ENCODE measurements around the gene LNP1. TPM values are rescaled to one million over a fixed set of nuclear protein-coding genes. Genes with fewer than 3 reads are reported as not detected.

Gene LNP1
- total RNA-seq, 1 donor from 2014 or later: 2.4 TPM

- peak overlapping the region; percentile 96 for H3K4me3 Mint-ChIP-seq
- H3K27me3 Mint-ChIP-seq: no peaks in the 10 kb centered on the region
- no peak overlapping the region for H3K27ac Mint-ChIP-seq
- ChIA-PET POLR2A (interaction anchor here (0.6 to 2.8 kb wide), 5 partner anchors 8 to 310 kb away, joined by 4 to 25 read pairs (median 6); partner anchors contain the start of genes NIT2 and TFG), CTCF (interaction anchor here (1.4 kb wide), 1 partner anchor 10 kb away, joined by 3 read pairs; no protein-coding TSS in a partner anchor)
- H3K4me1 Mint-ChIP-seq: peaks cover 61% of the 10 kb centered on the region
- no peak for TF ChIP-seq CTCF (IDR thresholded peaks at IDR 0.05)
- intact Hi-C loops (cut with micrococcal nuclease): loop anchor here (2.0 to 5.0 kb wide), 9 partner anchors 93 to 1877 kb away; partner anchors contain the start of genes CLDND1, DCBLD2, SENP7 and TMEM45A
- no peaks in the 10 kb centered on the region for H3K9me3 Mint-ChIP-seq
- ATAC-seq (ENCODE audit: low read depth) (no peak), DNase-seq (no peak)
- peaks cover 13% of the 10 kb centered on the region for H3K36me3 Mint-ChIP-seq (ENCODE audit: low read depth)
Measured at GRCh38 chr3:100399341-100400071, 1.8 kb upstream of the LNP1 start.

GRCh38 chr3:100400419-100400779, 940 bp upstream of the LNP1 start:
- H3K27me3 Mint-ChIP-seq: no peaks in the 10 kb centered on the region
- ATAC-seq (ENCODE audit: low read depth): no peak
- H3K27ac Mint-ChIP-seq: peak overlapping the region; percentile 95
- peaks cover 11% of the 10 kb centered on the region for H3K36me3 Mint-ChIP-seq (ENCODE audit: low read depth)
- no peak for DNase-seq
- peaks cover 62% of the 10 kb centered on the region for H3K4me1 Mint-ChIP-seq
- no peaks in the 10 kb centered on the region for H3K9me3 Mint-ChIP-seq
- H3K4me3 Mint-ChIP-seq: peak overlapping the region; percentile 96
- no peak for TF ChIP-seq CTCF (IDR thresholded peaks at IDR 0.05)
- intact Hi-C loops (cut with micrococcal nuclease): loop anchor here (2.0 to 5.0 kb wide), 9 partner anchors 92 to 1878 kb away; partner anchors contain the start of genes CLDND1, DCBLD2, SENP7 and TMEM45A
- CTCF ChIA-PET: interaction anchor here (1.4 to 1.7 kb wide), 2 partner anchors 11 to 146 kb away, joined by 3 read pairs; no protein-coding TSS in a partner anchor
- POLR2A ChIA-PET: interaction anchor here (0.5 to 2.8 kb wide), 10 partner anchors 9 to 1173 kb away, joined by 3 to 25 read pairs (median 7); partner anchors contain the start of genes CMSS1, NIT2, PCNP and TBC1D23

GRCh38 chr3:100401674-100402041, 319 bp downstream of the LNP1 start:
- no peak for DNase-seq
- intact Hi-C loops (cut with micrococcal nuclease): loop anchor here (1.0 to 5.0 kb wide), 16 partner anchors 67 to 1879 kb away; partner anchors contain the start of genes CLDND1, CMSS1, CPOX and DCBLD2
- CTCF ChIA-PET: interaction anchor here (1.5 to 2.0 kb wide), 3 partner anchors 147 to 570 kb away, joined by 3 to 6 read pairs (median 4); no protein-coding TSS in a partner anchor

GRCh38 chr3:100402256-100402655, 917 bp downstream of the LNP1 start:
- TF ChIP-seq CTCF (IDR thresholded peaks at IDR 0.05): no peak
- peaks cover 11% of the 10 kb centered on the region for H3K36me3 Mint-ChIP-seq (ENCODE audit: low read depth)
- peaks cover 2% of the 10 kb centered on the region for H3K9me3 Mint-ChIP-seq
- ATAC-seq (ENCODE audit: low read depth) (no peak), DNase-seq (no peak)
- H3K4me3 Mint-ChIP-seq: peak overlapping the region; percentile 96
- CTCF ChIA-PET: interaction anchor here (1.5 to 2.0 kb wide), 2 partner anchors 189 to 570 kb away, joined by 4 to 6 read pairs; no protein-coding TSS in a partner anchor
- H3K27me3 Mint-ChIP-seq: no peaks in the 10 kb centered on the region
- H3K4me1 Mint-ChIP-seq: peaks cover 50% of the 10 kb centered on the region
- peak overlapping the region; percentile 95 for H3K27ac Mint-ChIP-seq
- POLR2A ChIA-PET: interaction anchor here (0.7 to 2.8 kb wide), 7 partner anchors 9 to 585 kb away, joined by 4 to 25 read pairs (median 8); partner anchors contain the start of genes CMSS1, NIT2, TBC1D23 and TFG
- intact Hi-C loops (cut with micrococcal nuclease): loop anchor here (5.0 kb wide), 5 partner anchors 90 to 1160 kb away; partner anchors contain the start of genes TMEM45A and TRMT10C

More at GRCh38 chr3:100401674-100402041, 319 bp downstream of the LNP1 start:
- Mint-ChIP-seq H3K36me3 (ENCODE audit: low read depth) (peaks cover 11% of the 10 kb centered on the region), H3K4me3 (peak overlapping the region; percentile 96), H3K27me3 (no peaks in the 10 kb centered on the region), H3K9me3 (no peaks in the 10 kb centered on the region), H3K4me1 (peaks cover 54% of the 10 kb centered on the region), H3K27ac (peak overlapping the region; percentile 95)
- POLR2A ChIA-PET: interaction anchor here (0.9 to 2.8 kb wide), 11 partner anchors 9 to 1160 kb away, joined by 3 to 25 read pairs (median 4); partner anchors contain the start of genes CMSS1, NIT2, SENP7 and TBC1D23
- peak; percentile 11 for ATAC-seq (ENCODE audit: low read depth)
- TF ChIP-seq CTCF (IDR thresholded peaks at IDR 0.05): no peak

Measured in activated B cell treated with CpG ODN at 0.5 μM for 24 hours (primary cell).